Measurements from ENCODE around the gene FAM110C. TPM values are rescaled to one million over a fixed set of nuclear protein-coding genes. Genes with fewer than 3 reads are reported as not detected.

Gene FAM110C
- polyA plus RNA-seq, 1 donor from 2014 or later = not detected

Other genes with a start within 250 kb of the FAM110C start
- 18.8 TPM for gene SH3YL1, start 217.5 kb upstream of the FAM110C start, polyA plus RNA-seq
- gene ACP1, start 218.4 kb upstream of the FAM110C start, polyA plus RNA-seq = 158 TPM
- 3.5 TPM for gene ALKAL2, start 241.6 kb upstream of the FAM110C start, polyA plus RNA-seq